GM12873 (cell line): ENCODE data around the gene NAPA.

ENCODE experiments used
- CTCF ChIP-seq: IDR thresholded peaks from 2 replicates; pipeline ENCODE4 v1.5.1; 2012; ENCODE audit warnings: low read depth, mild to moderate bottlenecking, moderate library complexity, low read length, control low read depth; ENCODE audit not compliant: insufficient read depth; ENCODE audit errors: missing control alignments

The NAPA gene

GRCh38 chr19:47446534-47447469 is 68.1 kb downstream of the NAPA start:
- TF ChIP-seq CTCF: no peak

DNA sequence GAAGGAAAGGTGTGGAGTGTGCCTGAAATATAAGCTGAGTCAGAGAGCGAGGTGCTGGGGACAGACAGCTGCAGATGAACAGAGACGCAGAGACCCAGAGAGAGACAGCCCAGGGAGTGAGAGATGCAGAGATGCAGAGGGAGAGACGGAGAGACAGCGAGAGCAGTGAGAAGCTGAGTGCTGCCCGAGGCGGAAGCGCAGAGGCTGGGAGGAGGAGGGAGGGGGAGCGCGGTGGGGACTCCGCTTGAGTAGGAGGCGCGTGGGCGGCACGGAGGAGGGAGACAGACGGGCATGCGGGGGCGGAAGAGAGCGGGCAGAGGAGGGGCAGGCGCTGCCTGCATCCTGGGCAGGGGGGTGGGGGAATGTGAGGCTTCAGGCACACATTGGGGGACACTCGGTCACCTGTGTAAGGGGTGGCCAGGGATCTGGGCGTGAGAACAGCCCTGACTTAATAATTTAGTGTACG is 68.9 kb downstream of the NAPA start:
- no peak for TF ChIP-seq CTCF

DNA sequence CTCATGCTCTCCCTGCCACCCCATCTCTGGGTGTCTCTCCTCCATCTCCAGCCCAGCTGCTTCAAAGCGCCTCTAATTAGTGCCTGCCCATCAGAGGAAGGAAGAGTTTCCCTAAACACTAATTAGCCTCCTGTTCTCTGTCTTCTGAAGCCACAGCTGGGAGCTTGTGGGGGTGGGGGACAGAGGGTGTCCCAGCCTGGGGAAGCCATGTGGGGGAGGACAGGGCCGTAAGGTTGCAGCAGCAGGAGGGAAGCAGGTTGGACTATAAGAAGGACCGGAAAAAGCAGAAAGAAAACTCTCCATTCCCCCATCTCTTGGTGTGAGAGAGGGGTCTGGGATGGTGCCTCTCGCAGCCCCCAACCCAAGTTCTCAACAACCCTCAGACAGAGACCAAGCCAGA is 69.3 kb downstream of the NAPA start:
- TF ChIP-seq CTCF: no peak

DNA sequence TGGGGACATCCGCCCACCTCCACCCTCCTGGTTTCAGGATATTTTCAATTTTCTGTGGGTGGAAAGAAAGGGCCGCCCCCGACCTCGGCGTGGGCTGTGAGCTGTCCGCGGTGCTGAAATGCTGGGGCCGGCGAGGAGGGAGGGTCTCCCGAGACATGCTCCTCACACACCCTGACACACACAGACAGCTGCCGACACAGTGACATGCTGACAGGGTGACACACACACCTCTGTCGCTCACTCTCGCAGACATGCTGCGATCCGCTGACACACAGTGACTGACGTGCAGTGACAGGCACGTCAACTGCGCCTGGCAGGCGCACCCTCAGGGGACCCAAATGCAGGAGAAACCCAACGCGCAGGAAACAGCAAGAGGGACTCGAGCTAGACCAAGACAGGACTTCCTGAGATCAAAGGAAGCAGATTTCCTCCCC is 70.5 kb downstream of the NAPA start:
- no peak for TF ChIP-seq CTCF

- no peak for TF ChIP-seq CTCF
These were observed 71.5 kb downstream of the NAPA start for GRCh38 chr19:47443331-47443730.

GRCh38 chr19:47438793-47439220 is 76.1 kb downstream of the NAPA start:
- no peak for TF ChIP-seq CTCF
